GM21619 (cell line): ENCODE results near the gene CBFA2T3.

Source experiments
- ATAC-seq: cut with Tn5 transposase; IDR thresholded peaks from one replicate; pipeline ENCODE4 v1.9.1; 2021; ENCODE audit not compliant: unreplicated experiment

The CBFA2T3 gene

GRCh38 chr16:88940862-88941817, 35.9 kb downstream of the CBFA2T3 start:
- no peak for ATAC-seq

GRCh38 chr16:88939972-88940861, 36.8 kb downstream of the CBFA2T3 start:
- ATAC-seq = no peak

- no peak for ATAC-seq
These were observed 37.6 kb downstream of the CBFA2T3 start for GRCh38 chr16:88939245-88939971.

- no peak for ATAC-seq
These were observed 38.2 kb downstream of the CBFA2T3 start for GRCh38 chr16:88938777-88939244.

- no peak for ATAC-seq
These were observed 38.8 kb downstream of the CBFA2T3 start for GRCh38 chr16:88938119-88938776.

- ATAC-seq = no peak
These were observed 39.8 kb downstream of the CBFA2T3 start for GRCh38 chr16:88937206-88937621.

- no peak for ATAC-seq
These were observed 40.3 kb downstream of the CBFA2T3 start for GRCh38 chr16:88936556-88937205.

GRCh38 chr16:88936008-88936555, 40.9 kb downstream of the CBFA2T3 start:
- ATAC-seq = no peak

- ATAC-seq = no peak
These were observed 42.8 kb downstream of the CBFA2T3 start for GRCh38 chr16:88934066-88934667.

GRCh38 chr16:88932929-88933328, 44.1 kb downstream of the CBFA2T3 start:
- ATAC-seq = no peak

GRCh38 chr16:88931936-88932335, 45.1 kb downstream of the CBFA2T3 start:
- no peak for ATAC-seq

- no peak for ATAC-seq
These were observed 45.6 kb downstream of the CBFA2T3 start for GRCh38 chr16:88931373-88931900.

- ATAC-seq = no peak
These were observed 46.3 kb downstream of the CBFA2T3 start for GRCh38 chr16:88930716-88931115.

- ATAC-seq = no peak
These were observed 47.9 kb downstream of the CBFA2T3 start for GRCh38 chr16:88929091-88929445.

- ATAC-seq = no peak
These were observed 48.5 kb downstream of the CBFA2T3 start for GRCh38 chr16:88928405-88929090.

GRCh38 chr16:88927661-88928060, 49.3 kb downstream of the CBFA2T3 start:
- ATAC-seq = no peak

- ATAC-seq = no peak
These were observed 50.0 kb downstream of the CBFA2T3 start for GRCh38 chr16:88927010-88927409.

GRCh38 chr16:88926374-88926990, 50.5 kb downstream of the CBFA2T3 start:
- ATAC-seq = no peak
